Pons (tissue), 1 donor: Measurements from ENCODE around the gene PHLPP1.

ENCODE experiments used
- DNase-seq: peaks from one replicate; pipeline ENCODE4 v3.0.0-alpha.2; 2016; ENCODE audit warnings: low spot score

Gene PHLPP1

DNA sequence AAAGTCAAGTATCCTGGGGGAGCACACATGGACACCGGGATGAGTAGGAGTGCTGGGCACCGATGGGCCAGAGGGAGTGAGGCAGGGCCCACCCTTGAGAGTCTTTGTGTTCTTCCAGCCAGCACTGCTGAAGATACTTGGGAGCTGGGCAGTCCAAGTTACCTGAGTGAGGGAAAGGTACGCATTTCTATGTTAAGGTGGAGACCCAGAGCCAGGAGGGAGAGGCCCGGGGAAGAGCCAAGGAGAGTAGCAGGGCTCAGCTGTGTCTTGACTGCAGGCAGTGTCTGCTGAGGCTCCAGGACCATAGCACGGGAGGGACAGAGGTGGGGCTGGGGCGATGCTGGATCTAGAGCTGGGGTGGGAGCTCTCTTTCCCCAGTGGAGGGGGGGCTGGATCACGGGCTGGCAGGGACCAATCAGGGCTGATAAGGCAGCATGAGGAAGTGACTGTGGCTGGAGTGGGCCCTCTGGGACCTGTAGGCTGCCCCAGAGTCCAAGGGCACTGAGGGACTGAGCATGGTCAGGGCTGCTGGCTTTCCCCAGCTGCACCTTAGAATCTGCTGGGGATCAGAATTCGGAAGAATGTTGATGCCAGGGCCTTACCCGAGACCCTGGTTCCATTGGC, 289.2 kb downstream of the PHLPP1 start:
- DNase-seq: no peak

DNA sequence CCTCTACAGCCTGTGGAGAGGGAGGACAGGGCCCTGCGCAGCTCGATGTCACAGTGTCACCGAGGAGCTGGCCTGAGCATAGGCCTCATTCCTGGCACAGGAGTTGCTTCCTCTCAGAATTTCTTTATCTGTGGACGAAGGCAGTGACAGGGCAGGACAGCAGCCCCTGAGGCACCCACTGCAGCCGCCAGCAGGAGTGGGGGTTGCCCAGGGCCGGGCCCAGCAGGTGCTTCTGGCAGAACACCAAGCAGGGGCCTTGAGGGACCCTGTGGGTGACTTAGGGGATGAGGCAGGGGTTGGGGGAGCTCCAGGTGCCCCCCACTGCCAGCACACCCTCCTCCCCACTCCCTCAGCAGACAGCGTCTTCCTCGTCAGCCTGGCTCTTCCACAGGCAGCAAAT, 290.0 kb downstream of the PHLPP1 start:
- no peak for DNase-seq

DNA sequence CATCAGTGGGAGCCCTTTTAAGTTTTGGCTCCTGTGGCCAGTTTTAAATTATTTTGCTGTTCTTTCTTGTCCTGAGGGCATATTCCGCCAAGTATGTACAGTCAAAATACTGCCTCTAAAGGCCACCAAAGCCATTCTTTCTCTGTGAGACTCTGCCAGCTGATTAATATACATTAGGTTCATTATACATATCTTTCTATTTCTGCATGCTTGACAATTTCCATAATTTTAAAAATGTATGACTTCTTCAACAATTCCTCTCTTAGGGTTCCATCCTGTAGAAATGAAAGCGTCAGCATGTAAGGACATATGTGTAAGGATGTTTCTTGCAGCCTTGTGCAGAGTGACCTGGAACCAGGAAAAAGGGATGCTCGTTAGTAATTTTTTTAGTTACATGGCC, 291.9 kb downstream of the PHLPP1 start:
- no peak for DNase-seq

DNA sequence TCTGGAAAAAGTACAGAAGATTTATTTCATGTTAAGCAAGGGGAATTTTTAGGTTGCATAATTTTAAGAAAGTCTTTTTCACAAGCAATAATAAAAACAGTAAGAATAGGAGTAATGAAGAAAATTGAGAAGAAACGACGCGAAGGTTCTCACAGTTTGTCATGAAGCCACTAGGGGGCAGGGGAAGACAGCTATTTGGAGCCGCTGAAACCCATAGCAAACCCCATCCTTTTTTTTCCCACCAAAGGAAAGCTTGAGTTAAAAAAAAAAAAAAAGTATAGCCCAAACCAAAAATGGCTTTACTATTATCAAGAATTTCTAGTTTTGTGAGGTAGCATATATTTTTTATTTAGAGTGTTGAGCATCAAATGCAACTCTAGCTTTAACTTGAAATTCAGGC, 300.9 kb downstream of the PHLPP1 start:
- DNase-seq: peak; percentile 70

DNA sequence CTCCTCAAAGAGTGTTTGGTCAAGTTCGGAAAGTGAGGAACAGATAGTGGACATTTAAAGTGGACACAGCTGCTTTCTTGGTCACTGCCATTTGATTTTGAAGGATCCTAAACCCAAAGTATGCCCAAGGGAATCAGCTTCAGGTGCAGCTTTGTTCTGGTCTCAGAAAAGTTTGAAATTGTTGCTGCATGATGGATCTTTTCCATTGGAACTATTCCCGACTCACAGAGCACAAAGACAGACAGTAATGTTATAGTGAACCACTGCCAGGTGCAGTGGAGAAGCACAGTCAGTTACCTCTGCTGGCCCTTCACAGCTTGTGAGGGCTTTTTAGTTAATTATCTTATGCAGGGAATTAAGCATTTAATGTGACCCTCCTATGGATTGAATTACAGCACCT, 301.7 kb downstream of the PHLPP1 start:
- no peak for DNase-seq

DNA sequence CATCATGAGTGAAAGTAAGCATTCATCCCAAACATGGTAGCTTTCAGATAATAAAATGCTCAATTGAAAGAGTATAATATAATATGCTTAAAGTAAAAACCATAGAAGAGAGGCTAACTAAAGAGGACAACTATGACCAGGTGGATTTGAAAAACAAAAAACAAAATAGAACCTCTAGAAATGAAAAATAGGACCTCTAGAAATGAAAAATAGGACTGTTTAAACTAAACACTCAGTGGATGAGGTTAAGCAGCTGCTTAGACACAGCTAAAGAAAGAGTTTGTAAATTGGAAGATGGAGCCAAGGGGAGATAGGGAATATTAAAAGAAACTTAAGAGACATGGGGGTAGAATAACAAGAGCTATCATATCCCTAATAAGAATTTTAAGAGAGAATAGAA, 302.6 kb downstream of the PHLPP1 start:
- DNase-seq: no peak

DNA sequence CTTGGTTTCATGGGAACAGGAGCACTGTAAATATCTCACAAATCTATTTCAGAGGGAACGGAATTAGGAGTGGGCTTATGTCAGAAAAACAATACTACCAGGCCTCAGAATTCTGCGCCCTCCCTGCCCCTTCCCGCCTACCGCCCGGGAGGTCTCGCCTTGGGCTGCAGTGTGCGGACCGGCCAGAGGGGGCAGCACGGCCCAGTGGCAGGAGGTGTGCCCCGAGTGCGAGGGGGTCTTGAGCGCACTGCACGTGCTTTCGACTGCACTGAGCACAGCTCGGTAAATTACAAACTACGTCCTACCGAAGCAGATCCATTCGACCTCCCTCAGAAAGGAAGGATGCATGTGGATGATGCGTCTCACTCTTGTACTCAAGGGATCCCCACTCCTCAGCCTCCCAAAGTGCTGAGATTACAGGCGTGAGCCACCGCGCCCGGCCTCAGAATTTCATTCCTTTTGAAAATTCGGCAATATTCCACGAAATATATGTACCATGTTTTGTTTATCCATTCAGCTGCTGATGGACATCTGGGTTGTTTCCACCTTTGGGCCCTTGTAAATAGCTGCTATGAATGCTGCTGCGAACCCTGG, 307.2 kb downstream of the PHLPP1 start:
- DNase-seq: no peak

DNA sequence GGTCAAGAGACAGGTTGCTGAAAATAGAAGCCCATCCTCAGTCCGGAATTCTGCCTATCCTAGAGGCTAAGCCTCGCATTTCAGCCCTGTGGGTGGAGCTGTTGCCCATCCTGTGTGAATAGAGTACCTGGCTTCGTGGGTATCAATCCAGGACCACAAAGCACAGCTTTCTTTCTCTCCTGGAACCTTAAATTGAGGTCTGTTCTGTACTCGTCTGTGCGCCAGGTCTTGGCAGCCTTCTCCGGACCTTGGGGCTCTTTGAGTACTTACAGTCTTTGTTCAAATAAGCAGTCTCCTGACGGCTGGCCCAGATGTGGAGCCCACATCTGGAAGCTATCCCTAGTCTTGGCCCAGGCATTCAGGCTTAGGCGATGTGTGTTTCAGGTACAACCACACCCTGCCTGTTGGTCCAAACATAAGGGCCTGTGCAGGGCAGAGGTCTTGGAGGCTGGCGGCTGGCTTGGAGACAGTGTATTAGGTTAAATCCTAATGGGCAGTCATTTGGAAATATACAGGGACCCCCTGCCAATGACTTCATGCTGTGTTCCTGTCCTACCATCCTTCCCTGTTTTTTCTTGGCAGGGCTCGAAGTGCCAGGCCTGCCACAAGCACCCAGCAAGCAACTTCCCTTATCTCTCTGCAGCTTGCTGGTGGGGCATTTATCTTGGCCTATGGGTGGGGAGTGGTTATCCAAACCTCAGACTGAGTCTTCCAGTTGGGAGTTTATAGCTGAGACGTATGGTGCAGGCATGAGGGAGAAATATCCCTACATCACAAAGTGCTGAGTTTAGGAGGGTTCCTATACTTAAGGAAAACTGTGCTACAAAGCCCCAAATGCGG, 310.1 kb downstream of the PHLPP1 start:
- DNase-seq: peak; percentile 19

DNA sequence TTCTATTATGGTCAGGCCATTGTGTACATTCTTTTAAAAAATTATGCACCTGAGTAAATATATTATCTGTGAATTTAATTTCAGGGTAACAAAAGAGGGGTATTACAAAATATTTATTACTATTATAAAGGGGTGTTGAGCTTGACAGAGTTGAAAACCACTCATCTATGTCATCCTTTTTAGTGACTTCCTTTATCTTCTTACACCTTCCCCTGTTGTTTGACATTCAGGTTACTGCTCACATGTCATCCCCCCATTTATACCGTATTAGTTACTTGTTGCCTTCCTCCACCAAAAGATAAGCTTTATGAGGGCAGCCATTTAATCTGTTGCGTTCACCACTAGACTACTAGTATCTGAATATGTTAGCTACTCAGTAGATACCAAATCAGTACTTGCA, 313.0 kb downstream of the PHLPP1 start:
- DNase-seq: no peak
